CD4-positive, alpha-beta T cell treated with Interleukin-1 beta for 1 hour (primary cell): ENCODE data around the gene TNRC6A.
A peak's percentile ranks its signal among the peaks of the same experiment; 100 is the strongest.
"Not testable (repeated sequence)": the region's sequence is repeated elsewhere in the genome, so short reads cannot be mapped to it uniquely, and the experiment has no call there.

Source experiments
- DNase-seq, 2 donors: peaks; one replicate each; pipeline ENCODE4 v3.0.0-alpha.2; 2020 to 2022

The TNRC6A gene

DNA sequence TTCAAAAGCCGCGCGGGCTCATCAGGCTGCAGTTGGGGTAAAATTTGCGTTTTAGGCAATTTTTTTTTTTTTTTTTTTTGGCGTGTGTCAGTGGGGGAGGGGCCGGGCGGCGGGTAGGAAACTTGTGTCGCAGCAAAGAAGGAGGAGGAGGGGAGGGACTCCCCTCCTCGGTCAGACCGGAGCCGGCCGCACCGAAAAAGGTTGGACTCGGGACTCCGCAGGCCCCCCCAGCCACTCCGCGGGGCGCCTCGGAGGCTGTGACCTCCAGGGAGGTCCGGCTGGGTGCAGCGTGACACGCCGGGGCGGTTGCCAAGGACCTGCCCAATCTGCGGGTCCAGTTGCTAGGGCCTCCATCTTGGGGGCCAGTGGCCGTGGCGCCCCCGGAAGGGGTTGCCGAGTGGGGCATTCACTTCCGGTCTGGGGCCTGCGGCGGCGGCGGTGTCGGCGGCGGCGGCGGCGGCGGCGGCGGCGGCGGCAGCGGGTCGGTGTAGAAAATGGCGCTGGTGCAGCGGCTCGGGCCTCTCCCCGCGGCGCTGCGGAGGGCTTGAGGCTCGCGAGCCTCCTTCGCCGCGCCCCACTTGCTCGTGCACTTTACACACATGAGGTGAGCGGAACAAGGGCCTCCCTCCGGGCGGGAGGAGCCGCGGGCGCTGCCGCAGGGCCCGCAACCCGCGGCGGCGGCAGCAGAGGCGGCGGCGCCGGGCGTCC lies at the start of gene TNRC6A:
TNRC6A (plus strand) TSS at position 409 of the 708 bp plus-strand sequence; CDS start at position 600, 191 bp downstream.
- DNase-seq, result peak; percentile 83 to 88

DNA sequence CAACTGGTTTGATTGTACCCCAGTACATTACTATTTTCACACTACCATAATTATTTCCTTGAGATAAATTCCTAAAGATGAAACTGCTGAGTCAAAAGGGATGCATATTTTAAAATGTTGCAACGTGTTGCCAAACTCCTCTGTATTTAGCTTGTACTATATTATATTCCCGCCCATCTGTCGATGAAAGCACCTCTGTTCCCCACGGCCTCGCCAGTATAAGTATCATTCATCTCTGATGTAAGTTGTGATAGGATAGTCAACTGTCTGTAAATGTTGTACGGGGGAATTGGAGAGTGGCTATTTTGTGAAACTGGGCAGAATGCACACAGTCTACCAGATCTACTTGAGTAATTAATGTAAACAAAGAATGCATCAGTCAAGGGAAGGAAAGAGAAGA lies 47.7 kb upstream of the TNRC6A start:
- no peak for DNase-seq

DNA sequence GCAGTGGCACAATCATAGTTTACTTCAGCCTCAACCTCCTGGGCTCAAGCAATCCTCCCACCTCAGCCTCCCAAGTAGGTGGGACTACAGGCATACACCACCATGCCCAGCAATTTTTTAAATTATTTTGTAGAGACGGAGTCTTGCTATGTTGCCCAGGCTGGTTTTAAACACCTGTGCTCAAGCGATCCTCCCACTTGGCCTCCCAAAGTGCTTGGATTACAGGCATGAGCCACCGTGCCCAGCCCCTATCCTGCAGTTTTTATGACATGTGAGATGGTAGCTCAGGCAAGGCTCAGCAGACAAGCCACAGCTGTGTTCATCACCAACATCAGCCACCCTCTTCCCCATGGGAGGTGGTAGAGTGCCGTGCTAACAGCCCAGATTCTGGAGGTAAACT lies 46.2 kb upstream of the TNRC6A start:
- no peak for DNase-seq

DNA sequence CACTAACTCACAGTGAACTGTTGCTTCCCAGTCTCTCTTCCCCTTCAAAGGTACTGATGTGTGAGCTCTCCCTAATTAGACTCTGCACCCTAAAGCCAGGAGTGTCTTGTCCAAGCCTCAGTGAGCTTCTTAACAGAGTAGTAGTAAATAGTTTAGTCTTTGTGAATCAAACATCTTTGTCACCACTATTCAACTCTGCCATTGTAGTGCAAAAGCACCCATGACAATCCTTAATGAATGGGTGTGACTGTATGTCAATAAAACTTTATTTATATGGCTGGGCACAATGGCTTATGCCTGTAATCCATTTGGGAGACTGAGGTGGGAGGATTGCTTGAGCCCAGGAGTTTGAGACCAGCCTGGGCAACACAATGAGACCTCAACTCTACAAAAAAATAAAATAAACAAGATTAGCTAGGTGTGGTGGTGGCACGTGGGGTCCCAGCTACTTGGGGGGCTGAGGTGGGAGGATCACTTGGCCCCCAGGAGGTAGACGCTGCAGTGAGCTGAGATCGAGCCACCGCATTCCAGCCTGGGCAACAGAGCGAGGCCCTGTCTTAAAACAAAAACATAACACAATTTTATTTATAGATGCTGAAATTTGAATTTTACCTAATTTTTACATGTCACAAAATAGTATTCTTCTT lies 45.5 kb upstream of the TNRC6A start:
- no peak for DNase-seq

DNA sequence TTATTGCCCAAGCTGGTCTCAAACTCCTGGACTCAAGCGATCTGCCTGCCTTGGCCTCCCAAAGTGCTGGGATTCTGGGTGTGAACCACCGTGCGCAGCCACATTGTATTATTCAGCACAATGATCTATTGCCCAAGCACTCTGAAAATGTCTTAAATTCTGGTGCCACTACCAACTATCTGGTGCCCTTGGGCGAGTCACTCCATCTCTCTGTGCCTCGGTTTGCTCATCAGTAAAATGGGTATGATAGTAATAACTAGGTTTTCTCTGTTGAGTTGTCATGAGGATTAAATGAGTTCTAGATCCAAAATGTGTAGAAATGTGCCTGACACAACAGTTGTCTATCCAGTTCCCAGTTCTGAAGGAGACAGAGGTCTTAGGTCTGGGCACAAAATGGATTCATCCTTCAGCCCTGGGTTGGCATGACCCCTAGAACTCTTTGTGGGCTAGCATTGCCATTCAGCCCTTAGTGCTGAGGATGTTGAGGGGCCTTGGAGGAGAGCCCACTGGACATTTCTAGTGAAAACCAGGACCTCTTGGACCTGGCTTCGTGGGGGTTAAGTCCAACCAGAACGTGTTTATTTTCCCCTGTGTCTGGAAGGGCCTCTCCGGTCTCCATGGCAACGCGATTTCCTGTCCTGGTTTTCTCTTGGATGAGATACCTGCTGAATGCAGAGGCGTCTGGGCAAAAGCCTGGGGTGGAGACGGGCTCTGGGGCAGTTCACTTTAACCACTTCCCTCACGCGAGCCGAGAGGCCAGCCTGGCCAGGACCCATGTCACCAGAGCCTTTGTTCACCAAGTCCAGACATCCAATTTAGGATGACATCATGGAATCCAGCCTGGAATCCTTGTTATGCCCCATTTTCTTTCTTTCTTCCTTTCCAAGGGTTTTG lies 43.7 kb upstream of the TNRC6A start:
- no peak for DNase-seq

DNA sequence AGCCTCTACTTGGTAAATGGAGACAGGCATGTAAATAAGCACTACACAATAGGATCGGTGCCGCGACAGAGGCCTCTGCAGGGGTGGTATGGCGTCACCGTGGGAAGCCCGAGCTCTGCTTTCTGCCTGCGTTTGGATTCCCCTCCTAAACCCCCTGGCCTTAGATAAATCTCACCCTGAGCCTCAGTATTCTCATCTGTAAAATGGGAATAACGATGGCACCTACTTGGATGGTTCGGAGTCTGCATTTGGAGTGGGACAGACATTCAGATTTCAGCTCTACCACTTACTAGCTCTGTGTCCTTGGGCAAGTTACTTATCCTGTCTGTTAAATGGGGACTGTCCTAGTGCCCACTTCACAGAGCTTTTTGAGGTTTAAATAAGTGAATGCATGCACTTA lies 42.8 kb upstream of the TNRC6A start:
- no peak for DNase-seq

DNA sequence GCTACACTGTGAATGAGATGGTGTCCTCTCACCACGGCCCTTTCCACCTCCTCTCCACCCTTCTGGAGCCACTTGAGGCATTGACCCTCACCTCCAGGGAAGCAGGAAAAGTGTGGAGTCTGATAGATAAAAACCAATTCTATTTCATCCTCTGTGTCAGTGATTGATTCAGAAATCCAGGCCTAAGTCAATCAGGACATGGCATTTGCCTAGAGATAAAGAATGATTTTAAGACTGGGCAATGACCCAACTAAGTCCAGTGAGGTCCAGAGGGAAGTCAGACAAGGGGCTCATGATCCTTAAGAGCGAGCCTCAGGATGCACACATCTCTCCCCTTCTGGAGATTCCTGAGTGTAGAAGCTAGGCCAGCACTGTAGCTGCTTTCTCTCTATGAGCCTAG lies 41.1 kb upstream of the TNRC6A start:
- no peak for DNase-seq

DNA sequence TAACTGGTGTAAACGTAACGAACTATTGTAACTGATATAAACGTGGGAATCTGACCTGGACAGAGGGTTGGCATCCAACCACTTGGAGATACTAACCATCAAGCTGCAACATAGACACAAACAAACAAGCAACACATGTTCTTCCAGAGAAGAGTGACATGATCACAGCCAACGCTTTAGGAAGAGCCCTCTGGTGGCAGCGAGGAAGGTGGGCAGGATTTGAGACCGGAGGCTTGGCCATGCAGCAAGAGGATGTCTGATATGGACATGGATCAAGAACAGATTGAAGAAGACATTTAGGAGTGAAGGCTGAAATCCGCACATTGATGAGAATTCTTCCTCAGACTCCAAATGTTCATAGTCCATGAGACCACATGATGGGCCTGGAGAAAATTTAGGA lies 40.3 kb upstream of the TNRC6A start:
- no peak for DNase-seq

DNA sequence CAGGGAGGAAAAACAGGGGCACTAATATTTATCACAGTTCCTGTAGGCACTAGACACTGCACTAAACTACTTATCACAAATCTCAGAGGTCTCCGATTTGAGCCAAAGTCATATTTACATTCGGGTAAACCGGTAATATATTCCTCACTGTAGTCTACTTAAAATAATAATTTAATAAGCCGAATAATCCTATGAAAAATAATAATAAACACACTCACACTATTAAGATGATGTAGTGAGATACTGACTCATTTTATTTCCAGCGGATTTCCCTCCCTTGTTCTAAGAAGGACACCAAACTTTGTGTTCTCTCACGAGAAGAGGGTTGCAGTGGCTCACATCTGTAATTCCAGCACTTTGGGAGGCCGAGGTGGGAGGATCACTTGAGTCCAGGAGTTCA lies 36.6 kb upstream of the TNRC6A start:
- DNase-seq, result no peak

DNA sequence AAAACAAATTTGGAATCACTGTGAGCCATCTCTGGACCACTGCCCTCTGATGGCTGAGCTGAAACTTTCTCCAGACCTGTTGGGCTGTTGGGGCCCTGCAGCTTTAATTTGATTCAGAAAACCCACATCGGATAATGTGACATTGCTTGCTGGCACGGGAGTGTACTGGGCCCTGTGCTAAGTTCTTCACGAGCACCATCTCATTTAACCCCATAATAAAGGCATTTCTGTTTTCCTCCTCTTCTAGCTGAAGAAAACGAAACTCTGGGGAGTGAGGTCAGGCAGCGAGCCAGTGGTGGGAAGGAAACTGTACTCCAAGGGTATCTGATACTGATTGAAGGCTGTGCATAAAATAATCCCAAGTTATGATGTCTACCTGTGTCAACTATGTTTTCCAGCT lies 34.5 kb upstream of the TNRC6A start:
- no peak for DNase-seq

DNA sequence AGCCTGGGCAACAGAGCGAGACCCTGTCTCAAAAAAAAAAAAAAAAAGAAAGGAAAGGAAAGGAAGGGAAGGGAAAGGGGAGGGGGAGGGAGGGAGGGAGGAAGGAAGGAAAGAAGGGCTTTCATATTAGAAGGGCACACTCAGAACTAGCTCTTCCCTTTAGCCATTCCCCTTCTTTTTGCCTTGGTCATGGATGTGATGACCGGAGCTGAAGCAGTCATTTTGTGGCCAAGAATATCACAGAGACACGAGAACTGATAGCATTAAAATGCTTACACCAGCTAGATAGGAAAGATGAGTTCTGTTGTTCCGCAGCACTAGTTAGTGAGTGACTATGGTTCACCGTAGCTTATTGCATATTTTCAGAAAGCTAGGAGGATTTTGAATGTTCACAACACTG lies 32.8 kb upstream of the TNRC6A start:
- no peak for DNase-seq

DNA sequence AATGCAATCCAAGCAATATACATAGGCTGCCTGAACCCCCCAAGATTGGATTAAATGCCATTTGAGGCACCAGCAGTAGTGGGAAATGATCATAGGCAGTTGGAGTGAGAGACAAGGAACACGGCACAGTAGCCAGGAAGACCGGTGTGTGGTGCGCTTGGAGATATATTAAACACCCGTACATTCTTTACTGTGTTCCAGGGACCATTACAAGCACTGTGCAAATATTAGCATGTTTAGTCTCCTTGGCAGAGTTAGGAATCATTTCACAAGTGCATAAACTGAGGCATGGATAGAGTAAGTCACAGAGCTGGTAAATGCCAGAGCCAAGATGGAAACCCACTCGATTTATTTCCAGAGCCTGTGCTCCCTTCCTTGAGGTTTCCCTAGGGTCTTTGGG lies 31.1 kb upstream of the TNRC6A start:
- no peak for DNase-seq

DNA sequence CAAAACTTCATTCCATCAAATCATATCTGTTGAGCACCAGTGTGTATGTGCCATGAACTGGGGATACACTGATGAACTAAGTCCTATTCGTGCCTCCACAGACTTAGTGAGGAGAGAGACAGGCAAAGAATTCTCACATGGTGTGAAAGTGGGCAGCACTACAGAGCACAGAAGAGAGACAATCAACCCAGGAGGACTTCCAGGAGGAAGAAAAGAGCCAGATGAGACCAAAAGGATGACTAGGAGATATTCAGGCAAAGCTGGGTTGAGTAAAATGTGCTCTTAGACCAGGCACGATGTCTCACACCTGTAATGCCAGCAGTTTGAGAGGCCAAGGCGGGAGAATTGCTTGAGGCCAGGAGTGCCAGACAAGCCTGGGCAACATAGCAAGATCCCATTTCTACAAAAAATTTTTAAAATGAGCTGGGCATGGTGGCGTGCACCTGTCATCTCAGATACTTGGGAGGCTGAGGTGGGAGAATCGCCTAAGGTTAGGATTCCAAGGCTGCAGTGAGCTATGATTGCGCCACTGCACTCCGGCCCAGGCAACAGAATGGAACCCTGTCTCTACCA lies 30.2 kb upstream of the TNRC6A start:
- no peak for DNase-seq

DNA sequence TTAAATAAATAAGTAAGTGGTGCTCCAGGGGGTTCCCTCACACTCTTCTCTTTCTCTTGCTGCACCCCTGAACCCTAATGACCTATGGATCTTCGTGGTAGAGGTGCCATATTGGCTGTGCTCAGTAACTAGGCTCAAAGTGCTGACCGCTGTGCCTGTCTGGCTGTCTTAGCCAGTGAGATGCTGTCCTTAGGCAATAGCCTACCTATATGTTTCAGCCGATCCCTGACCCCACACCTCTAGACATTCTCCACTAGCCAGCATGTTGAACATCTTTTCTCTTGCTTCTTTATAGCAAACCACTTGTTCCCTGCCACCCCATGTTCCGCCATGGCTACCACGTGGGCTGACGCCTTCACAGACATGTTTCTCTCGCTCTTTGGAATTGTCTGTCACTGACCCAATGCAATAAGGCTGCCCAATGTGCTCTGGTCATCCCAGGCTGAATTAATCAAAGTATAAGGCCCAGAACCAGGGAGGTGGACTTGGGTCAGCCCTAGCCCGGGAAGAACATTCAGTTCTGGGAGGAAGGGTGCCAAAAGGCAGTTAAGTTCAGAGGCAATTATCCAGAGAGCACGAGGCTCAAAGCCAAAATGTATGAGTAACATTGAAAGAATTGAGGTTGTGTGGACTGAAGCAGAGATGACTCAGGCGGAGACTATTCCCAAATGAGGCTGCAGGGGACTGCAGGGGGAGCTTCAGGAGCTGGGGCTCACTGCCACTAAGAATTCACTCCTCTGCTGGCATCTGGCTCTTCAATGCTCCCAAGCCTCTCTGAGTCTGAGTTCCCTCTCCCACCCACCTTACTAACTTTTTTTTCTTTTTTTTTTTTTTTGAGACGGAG lies 28.7 kb upstream of the TNRC6A start:
- DNase-seq, result no peak

DNA sequence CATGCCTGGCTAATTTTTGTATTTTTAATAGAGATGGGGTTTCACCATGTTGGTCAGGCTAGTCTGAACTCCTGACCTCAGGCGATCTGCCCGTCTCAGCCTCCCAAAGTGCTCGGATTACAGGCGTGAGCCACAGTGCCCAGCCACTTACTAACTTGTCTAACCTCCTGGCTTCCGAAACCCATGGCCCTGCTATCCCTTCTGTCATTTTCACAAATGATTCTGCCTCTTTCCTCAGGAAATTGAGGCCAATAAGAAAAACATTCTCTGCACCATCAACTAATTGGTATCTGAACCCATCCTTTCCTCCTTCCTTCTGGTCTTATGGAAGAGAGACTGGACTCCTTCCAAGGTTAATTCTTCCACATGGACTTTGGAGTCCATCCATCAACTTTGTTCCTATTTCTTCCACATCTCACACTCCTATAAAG lies 27.9 kb upstream of the TNRC6A start:
- DNase-seq, result no peak

DNA sequence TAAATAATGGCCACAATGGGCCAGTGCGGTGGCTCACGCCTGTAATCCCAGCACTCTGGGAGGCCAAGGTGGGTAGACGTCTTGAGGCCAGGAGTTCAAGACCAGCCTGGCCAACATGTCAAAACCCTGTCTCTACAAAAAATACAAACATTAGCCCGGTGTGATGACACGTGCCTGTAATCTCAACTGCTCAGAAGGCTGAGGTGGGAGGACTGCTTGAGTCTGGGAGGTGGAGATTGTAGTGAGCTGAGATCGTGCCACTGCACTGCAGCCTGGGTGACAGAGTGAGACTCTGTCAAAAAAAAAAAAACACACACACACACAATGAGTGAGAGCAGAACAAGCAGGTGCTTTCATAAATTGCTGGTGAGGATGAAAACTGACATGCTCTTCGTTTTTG lies 21.7 kb upstream of the TNRC6A start:
- DNase-seq, result not testable (repeated sequence)

DNA sequence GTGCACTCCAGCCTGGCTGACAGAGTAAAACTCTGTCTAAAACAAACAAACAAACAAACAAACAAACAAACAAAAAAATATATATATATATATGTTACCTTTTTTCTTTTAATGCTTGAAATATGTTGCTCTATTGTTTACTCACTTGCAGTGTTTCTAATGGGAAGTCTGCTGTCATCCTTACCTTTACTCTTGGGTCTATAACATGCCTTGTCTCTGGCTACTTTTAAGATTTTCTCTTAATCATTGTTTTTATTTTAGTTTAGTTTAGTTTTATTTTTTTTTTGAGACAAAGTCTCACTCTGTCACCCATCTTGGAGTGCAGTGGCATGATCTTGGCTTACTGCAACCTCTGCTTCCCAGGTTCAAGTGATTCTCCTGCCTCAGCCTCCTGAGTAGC lies 16.1 kb upstream of the TNRC6A start:
- no peak for DNase-seq

DNA sequence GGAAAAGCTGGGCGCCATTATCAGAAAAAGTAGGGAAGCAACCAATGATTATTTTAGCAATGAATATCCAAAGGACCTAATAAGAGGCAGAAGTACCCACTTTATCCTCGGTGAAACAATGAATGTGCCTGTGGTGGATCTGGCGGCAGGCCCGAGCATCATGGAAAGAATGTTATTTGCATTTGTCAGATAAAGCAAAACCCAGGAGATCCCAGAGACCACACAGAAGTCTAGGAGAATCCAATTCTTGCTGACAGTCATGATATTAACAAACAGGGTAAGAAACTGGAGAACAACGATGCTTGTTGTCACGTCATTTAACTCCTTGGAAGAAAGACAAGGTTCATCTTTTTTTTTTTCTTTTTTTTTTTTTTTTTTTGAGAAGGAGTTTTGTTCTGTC lies 12.0 kb upstream of the TNRC6A start:
- DNase-seq, result no peak

DNA sequence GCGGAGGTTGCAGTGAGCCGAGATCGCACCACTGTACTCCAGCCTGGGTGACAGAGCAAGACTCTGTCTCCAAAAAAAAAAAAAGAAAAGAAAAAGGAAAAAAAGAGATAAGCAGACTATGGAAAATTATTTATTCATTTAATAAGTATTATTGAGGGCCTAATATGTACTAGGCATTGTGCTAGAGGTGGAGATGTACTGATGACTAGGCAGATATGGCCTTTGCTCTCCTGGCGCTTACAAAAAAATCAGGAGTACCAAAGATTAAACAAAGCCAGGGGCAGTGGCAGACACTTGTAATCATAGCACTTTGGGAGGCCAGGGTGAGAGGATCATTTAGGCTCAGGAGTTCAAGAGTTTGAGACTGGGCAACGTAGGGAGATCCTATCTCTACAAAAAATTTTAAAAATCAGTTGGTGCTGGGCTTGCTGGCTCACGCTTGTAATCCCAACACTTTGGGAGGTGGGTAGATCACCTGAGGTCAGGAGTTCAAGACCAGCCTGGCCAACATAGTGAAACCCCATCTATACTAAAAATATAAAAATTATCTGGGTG lies 10.4 kb upstream of the TNRC6A start:
- DNase-seq, result no peak

DNA sequence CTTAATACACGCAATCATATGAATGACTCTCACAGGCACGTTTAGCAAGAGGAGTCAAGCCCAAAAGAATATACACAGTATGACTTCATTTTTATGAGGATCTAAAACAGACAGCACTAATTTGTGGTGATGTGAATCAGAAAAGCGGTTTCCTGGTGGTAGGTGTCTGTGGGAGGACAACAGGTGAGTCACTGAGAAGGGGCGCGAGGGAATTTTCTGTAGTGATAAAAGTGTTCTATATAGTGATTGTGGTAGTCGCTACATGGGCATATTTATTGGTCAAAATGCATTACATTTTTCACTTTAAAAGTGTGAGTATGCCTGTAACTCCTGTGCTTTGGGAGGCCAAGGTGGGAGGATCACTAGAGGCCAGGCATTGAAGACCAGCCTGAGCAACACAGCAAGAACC lies 7.6 kb upstream of the TNRC6A start:
- DNase-seq, result no peak

DNA sequence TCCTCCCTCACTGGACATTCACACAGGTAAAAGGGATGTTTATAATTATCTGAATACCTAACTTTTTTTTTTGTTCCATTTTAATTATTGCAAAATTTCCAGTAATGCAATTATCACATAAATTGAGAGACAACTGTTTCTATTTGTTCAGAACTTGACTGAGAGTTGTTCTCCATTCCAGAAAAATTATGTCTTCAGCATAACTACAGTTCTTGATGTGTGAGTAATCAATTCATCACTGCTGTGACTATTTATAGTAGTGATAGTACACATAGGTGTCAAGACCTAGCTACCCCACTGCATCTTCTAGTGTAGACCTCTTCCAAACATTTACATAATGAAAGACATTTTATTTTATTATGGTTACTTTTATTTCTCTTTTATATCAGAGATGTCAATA lies 5.8 kb upstream of the TNRC6A start:
- DNase-seq, result no peak

DNA sequence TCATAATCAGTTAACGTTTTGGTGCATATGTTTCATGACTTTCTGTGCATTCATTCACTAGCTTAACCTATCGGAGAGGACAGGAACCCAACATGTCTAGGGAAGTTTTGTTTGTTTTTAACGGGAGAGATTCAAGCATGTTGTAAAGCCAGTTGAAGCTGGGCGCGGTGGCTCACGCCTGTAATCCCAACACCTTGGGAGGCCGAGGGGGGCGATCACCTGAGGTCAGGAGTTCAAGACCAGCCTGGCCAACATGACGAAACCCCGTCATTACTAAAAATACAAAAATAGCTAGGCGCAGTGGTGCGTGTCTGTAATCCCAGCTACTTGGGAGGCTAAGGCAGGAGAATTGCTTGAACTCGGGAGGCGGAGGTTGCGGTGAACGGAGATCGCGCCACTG lies 1.4 kb upstream of the TNRC6A start:
- DNase-seq, result no peak
